DOHH2 (cell line): Measurements from ENCODE around the gene ZNF544.

Experiments used
- H3F3A ChIP-seq: fragments of 200-600 bp; sonication (generic), shearing (Covaris generic); 2 replicates; pipeline ENCODE4 v1.6.0; 2016; ENCODE audit warnings: antibody characterized with exemption, mild to moderate bottlenecking; ENCODE audit not compliant: control insufficient read depth, insufficient read depth
- H3K27ac ChIP-seq: fragments of 200-600 bp; sonication (generic); 2 replicates; pipeline ENCODE4 v1.5.1; 2014; ENCODE audit warnings: low read depth, mild to moderate bottlenecking, low read length, moderate library complexity
- H3K27me3 ChIP-seq: fragments of 200-600 bp; sonication (generic); 2 replicates; pipeline ENCODE4 v1.6.1; 2014; ENCODE audit warnings: mild to moderate bottlenecking, low read length, mixed read lengths; ENCODE audit not compliant: control insufficient read depth
- H3K36me3 ChIP-seq: fragments of 200-600 bp; sonication (generic); 2 replicates; pipeline ENCODE4 v1.6.1; 2014; ENCODE audit warnings: mild to moderate bottlenecking, low read length, moderate library complexity, mixed read lengths; ENCODE audit not compliant: control insufficient read depth
- H3K4me1 ChIP-seq: fragments of 200-600 bp; sonication (generic); 2 replicates; pipeline ENCODE4 v1.6.1; 2014; ENCODE audit warnings: mild to moderate bottlenecking, low read length, mixed read lengths; ENCODE audit not compliant: control insufficient read depth
- H3K4me2 ChIP-seq: fragments of 200-600 bp; sonication (generic); 2 replicates; pipeline ENCODE4 v1.6.0; 2014; ENCODE audit warnings: mild to moderate bottlenecking, low read length, moderate library complexity
- H3K4me3 ChIP-seq: fragments of 200-600 bp; sonication (generic); 2 replicates; pipeline ENCODE4 v1.5.1; 2014; ENCODE audit warnings: mild to moderate bottlenecking, low read length, mixed read lengths
- H3K79me2 ChIP-seq: fragments of 200-600 bp; sonication (generic); 2 replicates; pipeline ENCODE4 v1.6.1; 2014; ENCODE audit warnings: mild to moderate bottlenecking, low read length, mixed read lengths; ENCODE audit not compliant: control insufficient read depth
- H3K9me2 ChIP-seq: fragments of 200-600 bp; sonication (generic); replicated peaks from 2 replicates; pipeline ENCODE4 v1.6.1; 2014; ENCODE audit warnings: mild to moderate bottlenecking, low read length, mixed read lengths; ENCODE audit not compliant: control insufficient read depth
- H3K9me3 ChIP-seq: fragments of 200-600 bp; sonication (generic); 2 replicates; pipeline ENCODE4 v1.6.1; 2014; ENCODE audit warnings: antibody characterized with exemption, low read length, mixed read lengths; ENCODE audit not compliant: control insufficient read depth, insufficient read depth
- H4K20me1 ChIP-seq: fragments of 200-600 bp; sonication (generic); 2 replicates; pipeline ENCODE4 v1.6.0; 2014; ENCODE audit warnings: low read depth, mild to moderate bottlenecking, antibody characterized with exemption, low read length, moderate library complexity; ENCODE audit not compliant: control insufficient read depth, insufficient read depth
- CTCF ChIP-seq: fragments of 200-600 bp; sonication (generic); IDR thresholded peaks from one replicate; pipeline ENCODE4 v1.5.1; 2014; ENCODE audit warnings: antibody characterized with exemption, mild to moderate bottlenecking, low read depth, low read length; ENCODE audit not compliant: poor library complexity, severe bottlenecking
- EZH2phosphoT487 ChIP-seq: fragments of 200-600 bp; sonication (generic); IDR thresholded peaks from 2 replicates; pipeline ENCODE4 v1.6.1; 2017; ENCODE audit warnings: borderline replicate concordance, mild to moderate bottlenecking, antibody characterized with exemption, low read length, moderate library complexity, mixed read lengths

The ZNF544 gene

GRCh38 chr19:58229255-58229639 is 533 bp downstream of the ZNF544 start:
- Histone ChIP-seq H3F3A (no peaks in the 10 kb centered on the region), H3K27ac (no peak overlapping the region), H4K20me1 (no peaks in the 10 kb centered on the region), H3K9me3 (peaks cover 23% of the 10 kb centered on the region), H3K9me2 (no peaks in the 10 kb centered on the region), H3K27me3 (no peaks in the 10 kb centered on the region), H3K4me2 (peak overlapping the region; percentile 69), H3K36me3 (peaks cover 28% of the 10 kb centered on the region), H3K4me3 (peak overlapping the region; percentile 73), H3K4me1 (peaks cover 8% of the 10 kb centered on the region; the same call in 1 of the 2 replicates), H3K79me2 (peaks cover 3% of the 10 kb centered on the region; the same call in 1 of the 2 replicates)
- no peak for TF ChIP-seq CTCF
- no peak for TF ChIP-seq EZH2phosphoT487

GRCh38 chr19:58237324-58237723 is 8.6 kb downstream of the ZNF544 start:
- H3K27me3 ChIP-seq: no peaks in the 10 kb centered on the region
- H3K36me3 ChIP-seq: peaks cover 26% of the 10 kb centered on the region
- no peaks in the 10 kb centered on the region for H3F3A ChIP-seq
- H3K9me2 ChIP-seq: no peaks in the 10 kb centered on the region
- TF ChIP-seq EZH2phosphoT487 (no peak), CTCF (no peak)
- no peak overlapping the region for H3K27ac ChIP-seq
- no peak overlapping the region for H3K4me2 ChIP-seq
- no peaks in the 10 kb centered on the region for H4K20me1 ChIP-seq
- H3K79me2 ChIP-seq: no peaks in the 10 kb centered on the region
- no peaks in the 10 kb centered on the region for H3K4me1 ChIP-seq
- H3K9me3 ChIP-seq: peaks cover 6% of the 10 kb centered on the region; the same call in 1 of the 2 replicates
- H3K4me3 ChIP-seq: no peak overlapping the region

- Histone ChIP-seq H3K9me2 (no peaks in the 10 kb centered on the region), H3K36me3 (peaks cover 34% of the 10 kb centered on the region), H3K4me3 (no peak overlapping the region), H3K79me2 (no peaks in the 10 kb centered on the region), H3K4me2 (no peak overlapping the region), H3K4me1 (no peaks in the 10 kb centered on the region), H3F3A (no peaks in the 10 kb centered on the region), H4K20me1 (no peaks in the 10 kb centered on the region), H3K9me3 (peaks cover 14% of the 10 kb centered on the region), H3K27ac (no peak overlapping the region), H3K27me3 (no peaks in the 10 kb centered on the region)
- no peak for TF ChIP-seq EZH2phosphoT487
- TF ChIP-seq CTCF: no peak
These were observed 14.6 kb downstream of the ZNF544 start for GRCh38 chr19:58243351-58243750.
